HG03571 (cell line): ENCODE results near the gene POGLUT3.

ENCODE experiments used
- ATAC-seq: cut with Tn5 transposase; IDR thresholded peaks from one replicate; pipeline ENCODE4 v1.9.1; 2021; ENCODE audit not compliant: unreplicated experiment

POGLUT3 gene

DNA sequence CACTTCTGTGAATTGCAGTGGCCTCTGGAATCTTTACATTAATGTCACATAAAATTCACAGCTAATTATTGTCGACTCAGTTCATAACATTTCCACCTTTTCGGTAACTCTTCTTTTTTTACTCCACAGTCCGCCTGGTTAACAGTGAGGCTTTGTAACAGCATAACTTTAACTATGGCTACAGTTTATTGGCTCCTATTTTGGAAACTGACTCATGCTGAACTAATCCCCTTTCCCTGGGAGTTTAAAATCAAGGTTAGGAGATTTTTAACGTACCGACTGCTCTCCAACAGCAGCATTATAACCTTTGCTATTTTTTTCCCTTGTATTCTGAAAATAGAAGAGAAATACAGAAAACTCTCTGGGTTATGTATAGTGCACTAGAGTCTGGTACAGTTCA lies 3.2 kb upstream of the POGLUT3 start:
- ATAC-seq: no peak

DNA sequence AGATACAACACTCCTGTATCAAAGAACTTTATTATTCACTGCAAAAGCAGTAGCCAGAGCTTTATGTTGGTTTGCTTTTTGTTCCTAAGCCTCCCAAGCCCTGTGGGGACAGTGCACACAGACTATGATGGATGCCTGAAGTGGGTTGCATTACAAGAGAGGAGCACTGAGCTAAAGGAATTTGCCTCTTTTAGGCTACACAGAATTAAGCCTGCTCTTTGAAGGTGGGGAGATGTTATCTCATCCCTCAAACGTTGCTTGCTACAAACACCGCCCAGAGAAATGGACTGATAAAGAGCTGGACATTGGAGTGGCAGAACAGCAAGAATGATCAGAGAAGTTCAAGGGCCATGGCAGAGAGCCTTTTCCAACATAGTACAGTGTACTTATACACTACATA lies 2.5 kb upstream of the POGLUT3 start:
- ATAC-seq: no peak

DNA sequence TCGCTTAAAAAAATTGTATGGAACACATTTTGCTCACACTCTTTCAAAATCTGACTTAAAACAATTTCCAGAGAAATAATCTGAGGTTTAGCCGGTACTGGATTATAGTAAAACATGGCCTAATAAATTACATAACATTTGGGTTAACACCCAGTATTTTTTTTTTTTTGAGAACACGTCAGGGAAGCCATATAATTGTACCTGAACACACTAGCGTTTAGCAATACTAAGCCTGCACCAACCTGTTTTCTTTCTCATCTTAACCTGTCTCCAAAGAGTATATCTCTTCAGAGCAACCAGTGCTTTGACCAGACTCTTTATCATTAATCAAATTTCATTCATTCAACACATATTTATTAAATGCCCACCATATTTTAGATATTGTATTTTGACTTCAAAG lies 2.0 kb upstream of the POGLUT3 start:
- ATAC-seq: no peak

DNA sequence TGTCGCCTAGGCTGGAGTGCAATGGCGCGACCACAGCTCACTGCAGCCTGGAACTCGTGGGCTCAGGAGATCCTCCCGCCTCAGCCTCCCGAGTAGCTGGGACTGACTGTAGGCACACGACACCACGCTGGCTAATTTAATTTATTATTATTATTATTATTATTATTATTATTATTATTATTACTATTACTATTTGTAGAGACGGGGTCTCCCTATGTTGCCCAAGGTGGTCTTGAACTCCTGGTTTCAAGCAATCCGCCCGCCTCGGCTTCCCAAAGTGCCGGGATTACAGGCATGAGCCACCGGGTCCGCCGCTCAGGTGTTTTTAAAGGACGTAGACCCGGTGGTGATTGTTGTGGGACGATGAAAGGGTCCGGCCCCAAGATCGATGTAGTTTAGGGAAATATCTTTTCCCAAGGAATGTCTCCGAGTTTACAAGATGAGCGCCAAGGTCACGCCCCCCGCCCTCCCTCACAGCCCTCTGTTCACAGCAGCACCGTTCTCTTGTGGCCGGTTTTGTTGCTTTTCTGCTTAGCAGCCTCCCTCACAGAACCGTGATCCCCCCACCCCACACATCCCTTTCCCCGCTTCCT lies 728 bp upstream of the POGLUT3 start:
- ATAC-seq: peak; percentile 9

DNA sequence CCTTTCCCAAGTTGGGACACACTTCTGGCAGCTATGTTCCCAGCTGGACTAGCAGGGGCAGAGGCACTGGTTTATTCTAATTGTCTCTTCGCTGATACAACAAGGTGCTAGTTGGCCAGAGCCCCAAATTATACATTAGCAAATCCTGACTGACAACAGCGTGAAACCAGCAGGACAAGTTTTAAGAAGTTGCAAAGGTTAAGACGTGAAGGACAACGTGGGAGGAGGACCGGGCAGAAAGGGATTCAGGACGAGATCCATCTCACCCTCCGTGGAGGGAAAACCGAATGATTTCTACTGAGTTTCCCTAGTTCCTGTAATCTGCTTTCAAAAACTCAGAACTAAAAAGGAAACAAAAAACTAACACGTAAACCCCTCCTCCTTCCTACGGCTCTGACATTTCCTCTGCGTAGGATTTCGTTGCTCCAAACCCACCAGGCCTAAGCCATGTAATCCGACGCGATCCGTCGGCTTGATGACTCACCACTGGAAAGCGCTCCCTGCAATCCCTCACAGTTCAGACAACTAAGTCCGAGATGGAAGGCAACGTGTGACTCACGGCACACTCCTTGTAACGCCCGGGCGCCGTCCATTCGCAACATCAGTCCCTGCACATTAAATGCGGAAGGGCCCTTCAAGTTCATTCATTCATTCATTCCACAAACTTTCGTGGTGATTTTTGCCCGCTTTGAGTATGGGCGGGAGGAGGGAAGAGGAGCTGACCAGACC lies 703 bp downstream of the POGLUT3 start:
- peak; percentile 45 for ATAC-seq

DNA sequence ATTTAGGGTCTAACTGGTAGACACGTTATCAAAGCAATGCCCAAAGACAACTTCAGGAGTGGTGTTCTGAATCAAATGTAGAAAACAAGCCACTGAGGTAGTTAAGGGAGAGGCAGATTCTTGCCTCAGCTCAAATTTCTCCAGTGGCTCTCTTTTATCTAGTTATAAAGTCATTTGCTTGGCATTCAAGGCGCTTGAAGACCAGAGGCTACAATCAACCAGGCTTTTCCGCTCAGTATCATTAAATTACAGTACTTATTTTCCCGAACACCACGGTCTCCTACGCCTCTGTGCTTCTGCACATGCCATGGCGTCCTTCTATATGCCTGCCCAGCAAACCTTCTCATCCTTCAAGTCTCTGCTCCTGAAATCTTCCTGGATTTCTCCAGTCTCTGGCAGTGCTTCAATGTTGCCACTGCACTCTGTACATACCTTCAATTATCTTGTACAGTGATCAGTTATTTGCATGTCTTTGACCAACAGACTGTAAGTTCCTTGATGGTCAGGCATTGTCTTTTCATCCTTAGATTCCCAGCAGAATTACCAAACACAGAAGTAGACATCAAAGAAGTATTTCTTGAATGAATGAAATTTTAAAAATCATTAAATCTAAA lies 1.4 kb downstream of the POGLUT3 start:
- no peak for ATAC-seq

DNA sequence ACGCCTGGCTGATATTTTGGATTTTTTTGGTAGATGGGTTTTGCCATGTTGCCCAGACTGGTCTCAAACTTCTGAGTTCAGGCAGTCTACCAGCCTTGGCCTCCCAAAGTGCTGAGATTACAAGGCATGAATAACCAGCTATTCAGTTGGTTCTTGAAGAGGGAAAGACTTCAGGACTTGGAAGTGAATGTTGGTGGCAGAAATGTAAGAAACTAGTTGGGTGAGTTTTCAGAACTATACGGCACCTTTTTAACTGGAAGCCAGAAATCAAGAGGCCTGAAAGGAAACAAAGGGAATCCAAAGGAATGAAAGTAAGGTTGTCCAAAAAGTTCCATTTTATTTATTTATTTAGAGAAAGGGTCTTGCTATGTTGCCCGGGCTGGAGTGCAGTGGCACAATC lies 2.9 kb downstream of the POGLUT3 start:
- no peak for ATAC-seq

DNA sequence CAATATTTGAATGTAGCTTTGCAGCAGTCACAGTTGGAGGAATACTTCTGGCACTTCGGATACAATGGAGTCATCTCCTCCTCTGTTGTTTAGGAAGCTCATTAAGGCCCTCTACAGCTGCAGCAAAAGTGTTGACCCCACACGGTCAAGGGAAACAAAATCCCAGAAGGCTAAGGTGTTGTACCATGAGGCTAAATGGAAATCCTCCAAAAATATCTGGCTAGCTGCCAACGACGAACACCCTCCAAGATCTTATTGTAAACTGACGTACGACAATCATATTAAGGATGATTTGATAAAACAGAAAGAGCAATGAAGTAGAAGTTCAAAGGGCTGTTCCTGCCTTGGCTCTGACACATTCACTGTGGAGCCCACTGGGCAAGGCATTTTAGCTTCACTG lies 4.0 kb downstream of the POGLUT3 start:
- ATAC-seq: no peak

DNA sequence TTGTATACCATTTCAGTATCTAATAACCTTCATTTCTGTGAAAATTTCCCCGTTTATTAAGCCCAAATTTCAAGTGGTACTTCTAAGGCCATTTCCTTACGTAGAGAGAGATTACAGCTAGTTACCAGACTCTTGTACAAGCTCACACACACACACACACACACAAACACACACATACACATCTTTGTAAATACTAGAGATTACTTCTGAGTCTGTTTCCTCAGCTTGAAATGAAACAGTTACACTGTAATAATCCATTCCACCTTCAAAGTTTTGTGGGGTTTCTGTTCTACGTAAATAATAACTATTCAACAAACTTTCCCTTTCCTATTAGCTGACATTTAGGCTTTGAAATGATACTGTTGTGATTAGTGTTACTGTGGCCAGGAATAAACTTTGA lies 6.2 kb downstream of the POGLUT3 start:
- no peak for ATAC-seq

DNA sequence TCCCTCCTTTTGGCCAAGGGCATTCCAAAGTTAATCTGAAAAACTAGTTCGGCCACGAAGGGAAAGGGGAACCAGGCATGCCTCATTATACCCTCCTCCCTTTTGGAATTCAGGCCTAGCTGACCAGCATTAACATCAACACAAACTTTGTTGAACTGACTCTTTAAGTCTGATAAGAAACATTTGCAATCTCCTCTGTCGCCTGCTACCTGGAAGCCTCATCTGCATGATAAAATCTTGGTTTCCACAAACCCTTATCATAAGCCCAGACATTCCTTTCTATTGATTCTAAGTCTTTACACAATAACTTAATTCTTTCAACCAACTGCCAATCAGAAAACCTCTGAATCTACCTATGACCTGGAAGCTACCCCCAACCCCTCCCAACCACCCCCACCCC lies 11.4 kb downstream of the POGLUT3 start:
- no peak for ATAC-seq

DNA sequence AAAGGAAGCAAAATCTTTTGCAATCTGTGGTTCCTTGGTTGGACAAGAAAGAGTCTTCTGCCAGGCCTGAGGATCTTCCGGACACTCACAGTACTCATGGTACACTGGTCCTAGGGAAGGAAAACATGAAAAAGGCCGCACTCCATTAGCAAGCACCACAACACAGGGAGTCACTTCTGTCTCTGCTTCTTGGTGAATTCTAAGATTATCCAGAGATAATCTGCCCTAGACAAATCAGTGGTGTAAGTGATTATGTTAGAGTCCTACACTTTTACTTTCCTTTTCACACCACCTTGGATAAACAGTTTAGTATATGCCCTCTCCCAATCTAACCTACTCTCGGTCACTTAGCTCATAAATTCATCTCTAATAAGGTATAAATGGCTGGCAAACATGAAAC lies 11.9 kb downstream of the POGLUT3 start:
- ATAC-seq: no peak

DNA sequence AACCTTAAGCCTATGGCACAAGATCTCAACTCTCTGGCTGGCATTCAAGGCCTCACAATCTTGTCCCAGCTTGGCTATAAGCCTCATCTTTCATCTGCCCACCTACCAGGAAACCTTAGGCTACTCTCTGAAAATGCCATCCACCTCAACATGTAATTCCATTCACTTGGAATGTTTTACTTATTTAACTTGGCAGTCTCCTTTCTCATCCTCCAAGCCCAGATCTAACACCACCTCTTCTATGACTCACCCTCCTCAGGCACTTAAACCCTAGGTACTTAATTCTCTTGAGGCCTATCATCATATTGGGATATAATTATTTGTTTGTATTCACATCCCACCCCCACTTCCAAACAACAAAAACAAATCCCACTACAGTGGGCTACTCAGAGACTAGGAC lies 15.0 kb downstream of the POGLUT3 start:
- no peak for ATAC-seq

DNA sequence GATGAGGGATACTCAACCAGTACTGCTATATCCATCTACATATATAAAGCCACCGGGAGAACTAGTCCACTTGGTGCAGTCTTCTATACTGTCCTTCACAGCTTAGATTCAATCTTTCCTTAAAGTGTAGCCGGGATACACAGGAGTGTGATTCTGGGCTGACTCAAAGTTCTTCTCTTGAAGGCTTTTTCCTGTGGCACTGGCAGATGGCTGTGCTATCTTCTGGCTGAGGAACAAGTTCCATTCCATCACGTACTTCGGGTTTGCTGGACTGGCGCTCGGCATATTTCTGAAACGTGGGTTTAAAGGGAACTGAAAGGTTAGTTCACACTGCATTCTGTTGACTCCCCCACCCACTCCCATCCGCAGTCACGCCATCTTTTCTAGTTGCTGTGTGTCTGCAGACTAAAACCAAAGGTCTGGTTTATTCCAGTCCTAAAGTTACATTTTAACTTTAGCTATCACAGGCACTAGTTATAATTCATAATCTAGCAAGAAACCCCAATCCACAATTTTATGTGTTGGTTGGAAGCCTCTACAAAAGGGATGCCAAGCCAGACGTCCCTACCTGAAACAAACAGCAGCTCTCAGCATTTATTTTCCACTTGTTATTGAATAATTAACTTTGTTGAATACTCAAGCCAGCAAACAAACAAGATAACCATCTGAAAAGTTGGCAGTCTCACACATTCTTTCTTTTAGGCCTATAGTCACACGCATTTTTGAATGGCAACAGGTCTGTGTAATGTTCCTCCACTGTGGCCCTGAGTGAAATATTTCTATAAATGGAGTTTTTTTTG lies 23.3 kb downstream of the POGLUT3 start:
- ATAC-seq: no peak

DNA sequence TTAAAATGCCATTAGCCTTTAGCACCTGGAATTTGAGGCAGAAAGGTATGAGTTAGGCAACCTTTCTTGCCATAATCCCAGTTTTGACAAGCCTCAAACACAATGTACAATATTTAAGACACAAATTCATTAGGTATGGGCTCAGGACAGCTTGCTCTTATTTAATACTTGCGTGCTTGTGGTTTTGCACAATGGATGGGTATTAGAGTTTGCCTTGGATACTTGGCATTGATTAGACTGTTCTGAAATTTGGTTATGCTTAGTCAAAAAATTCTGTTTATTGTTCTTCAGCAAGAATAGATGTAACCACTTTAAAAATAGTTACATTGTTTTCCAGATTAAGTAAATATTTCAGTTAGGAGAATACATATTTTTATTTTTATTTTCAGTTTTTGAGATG lies 25.5 kb downstream of the POGLUT3 start:
- no peak for ATAC-seq

DNA sequence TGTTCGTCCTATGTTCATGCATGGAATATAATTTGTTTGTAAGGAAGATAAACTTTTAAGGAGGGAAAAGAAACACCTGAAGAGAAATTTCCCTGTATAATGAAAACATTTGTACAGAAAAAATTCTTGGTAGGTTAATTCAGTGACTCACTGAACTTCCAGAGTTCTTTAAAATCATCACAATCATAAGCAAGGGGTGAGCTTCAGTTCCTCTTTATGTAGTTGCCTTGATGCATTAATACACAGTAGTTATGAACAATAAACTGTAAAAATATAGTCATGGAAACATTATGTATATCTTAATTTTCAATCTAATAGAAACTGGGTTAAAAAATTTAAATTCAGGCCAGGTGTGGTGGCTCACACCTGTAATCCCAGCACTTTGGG lies 29.7 kb downstream of the POGLUT3 start:
- no peak for ATAC-seq

DNA sequence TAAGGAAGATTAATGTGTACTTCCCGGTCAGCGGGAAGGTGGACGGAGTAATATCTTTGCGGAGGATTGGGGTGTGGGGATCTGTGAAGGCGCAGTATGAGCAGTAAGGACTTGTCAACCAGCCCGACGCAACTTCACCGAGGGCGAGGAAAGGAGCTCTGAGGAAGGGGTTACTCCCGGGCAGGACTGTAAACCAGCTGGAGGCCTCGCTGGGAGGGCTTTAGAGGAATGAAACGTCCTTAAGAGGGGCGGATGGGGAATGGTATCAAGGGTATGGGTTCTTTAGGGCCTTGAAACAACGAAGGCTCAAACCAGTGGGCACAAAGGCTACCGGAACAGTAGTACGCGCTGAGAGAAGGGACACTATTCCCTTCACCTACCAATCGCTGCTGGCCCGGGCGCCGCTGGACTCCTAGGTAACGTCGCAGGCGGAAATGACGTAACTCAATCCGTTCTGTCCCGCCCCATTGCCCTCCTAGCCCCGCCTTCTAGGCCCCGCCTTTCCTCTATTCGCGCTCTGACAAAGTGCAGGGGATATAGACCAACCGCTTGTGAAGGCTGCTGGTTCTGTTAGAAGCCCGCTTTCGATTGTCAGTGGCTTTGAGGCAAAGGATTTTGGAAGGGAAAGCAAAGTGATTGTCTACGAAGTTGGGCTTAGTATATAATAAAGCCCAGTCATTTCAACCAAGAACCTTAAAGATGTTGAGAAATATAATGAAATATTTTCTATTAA lies 30.9 kb downstream of the POGLUT3 start, which contains the start of gene C11orf65:
TSS of gene C11orf65 (minus strand) at position 439 of the 733 bp plus-strand sequence. CDS start 5,970 bp downstream, outside the sequence.
- peak; percentile 99 for ATAC-seq

DNA sequence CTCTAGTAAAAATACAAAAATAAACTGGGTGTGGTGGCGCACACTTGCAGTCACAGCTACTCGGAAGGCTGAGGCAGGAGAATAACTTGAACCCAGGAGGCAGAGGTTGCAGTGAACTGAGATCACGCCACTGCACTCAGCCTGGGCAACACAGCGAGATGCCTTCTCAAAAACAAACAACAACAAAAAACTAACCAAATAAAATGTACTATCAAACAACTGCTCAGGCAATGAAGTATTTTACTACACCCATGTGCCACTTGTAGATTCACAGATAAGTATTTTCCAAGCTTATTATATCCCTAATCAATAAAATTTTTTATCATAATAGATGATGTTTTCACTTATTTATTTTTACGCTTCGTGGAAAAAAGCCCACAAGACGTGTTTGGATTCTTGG lies 31.8 kb downstream of the POGLUT3 start:
- ATAC-seq: no peak

DNA sequence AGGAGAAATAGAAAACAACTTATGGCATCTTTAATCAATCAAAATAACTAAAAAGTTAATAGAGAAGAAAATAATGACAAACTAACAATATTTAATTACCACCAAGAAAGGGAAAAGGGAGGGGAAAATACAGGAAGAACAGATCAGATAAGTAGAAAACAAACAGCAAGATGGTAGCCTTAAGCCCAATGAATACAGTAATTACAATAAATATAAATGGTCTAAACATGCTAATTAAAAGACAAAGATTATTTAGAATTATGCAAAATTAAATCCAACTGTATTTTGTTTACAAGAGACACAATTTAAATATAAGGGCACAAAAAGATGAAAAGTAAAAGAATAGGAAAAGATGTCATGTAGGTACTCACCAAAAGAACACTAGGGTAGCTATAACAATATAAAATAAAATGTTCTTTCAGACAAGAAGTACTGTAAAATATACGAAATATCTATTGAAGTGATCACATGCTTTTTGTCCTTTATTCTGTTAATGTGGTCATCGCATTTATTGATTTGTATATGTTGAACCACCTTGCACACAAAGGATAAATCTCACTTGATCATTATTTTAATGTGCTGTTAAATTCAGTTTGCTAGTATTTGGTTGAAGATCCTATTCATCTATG lies 44.9 kb downstream of the POGLUT3 start:
- ATAC-seq: no peak
